Neural cell (in vitro differentiated cells): ENCODE data around the gene LST1.

Experiments used
- CTCF ChIP-seq: fragments of 450-650 bp; IDR thresholded peaks from 2 replicates; pipeline ENCODE4 v1.5.1; 2014; ENCODE audit warnings: antibody characterized with exemption, mild to moderate bottlenecking, moderate library complexity; ENCODE audit not compliant: poor library complexity, severe bottlenecking
- EP300 ChIP-seq: fragments of 450-650 bp; conservative IDR thresholded peaks from 2 replicates; pipeline ENCODE4 v1.6.1; 2014; ENCODE audit warnings: antibody characterized with exemption, mild to moderate bottlenecking, moderate library complexity; ENCODE audit not compliant: poor library complexity, severe bottlenecking
- EZH2 ChIP-seq: fragments of 200-600, 300-800 bp; shearing (Covaris generic), sonication (generic); IDR thresholded peaks from 2 replicates; pipeline ENCODE4 v1.6.1; 2014; ENCODE audit warnings: antibody characterized with exemption, low read length, borderline replicate concordance, mild to moderate bottlenecking; ENCODE audit not compliant: insufficient read depth, poor library complexity, severe bottlenecking
- POLR2AphosphoS5 ChIP-seq: IDR thresholded peaks from 2 replicates; pipeline ENCODE4 v1.6.1; 2012
- REST ChIP-seq: IDR thresholded peaks from 2 replicates; pipeline ENCODE4 v1.6.1; 2012; ENCODE audit warnings: borderline replicate concordance
- SMC3 ChIP-seq: fragments of 450-650 bp; conservative IDR thresholded peaks from 2 replicates; pipeline ENCODE4 v1.6.1; 2014; ENCODE audit warnings: antibody characterized with exemption, mild to moderate bottlenecking, moderate library complexity; ENCODE audit not compliant: poor library complexity

- no peak for TF ChIP-seq POLR2AphosphoS5
- TF ChIP-seq CTCF: no peak
- TF ChIP-seq EP300: no peak
- no peak for TF ChIP-seq SMC3
- no peak for TF ChIP-seq EZH2
- TF ChIP-seq REST: no peak
Observed at GRCh38 chr6:31567531-31568370, 18.3 kb upstream of the LST1 start.
